Cardiac muscle cell (in vitro differentiated cells and primary cell): Measurements from ENCODE around the gene SERPINB4. TPM values are rescaled to one million over a fixed set of nuclear protein-coding genes. Genes with fewer than 3 reads are reported as not detected.

ENCODE experiments used
- DNase-seq, 2 donors: peaks; one replicate each; pipeline versions ENCODE4 v3.0.0 to v3.0.0-alpha.2; 2010 to 2017; ENCODE audit warnings: low read depth in 1 of 2, low spot score in 1 of 2
- H3K27ac ChIP-seq: fragments of 200-600 bp; sonication (generic); 2 replicates; pipeline ENCODE4 v1.5.1; 2016
- H3K27me3 ChIP-seq: fragments of 200-600 bp; sonication (generic); 2 replicates; pipeline ENCODE4 v1.6.0; 2016; ENCODE audit warnings: control low read depth
- H3K36me3 ChIP-seq: fragments of 200-600 bp; sonication (generic); 2 replicates; pipeline ENCODE4 v1.5.1; 2016; ENCODE audit warnings: control low read depth
- H3K4me1 ChIP-seq: fragments of 200-600 bp; sonication (generic); 2 replicates; pipeline ENCODE4 v1.8.1; 2017; ENCODE audit warnings: low read depth, mild to moderate bottlenecking, mixed run types
- H3K4me3 ChIP-seq: fragments of 200-600 bp; sonication (generic); 2 replicates; pipeline ENCODE4 v1.5.1; 2016; ENCODE audit warnings: mild to moderate bottlenecking
- H3K9me3 ChIP-seq: fragments of 200-600 bp; sonication (generic); 2 replicates; pipeline ENCODE4 v1.5.1; 2017; ENCODE audit warnings: low read depth, mild to moderate bottlenecking, control low read depth
- polyA plus RNA-seq: library from polyadenylated mRNA; unstranded; fragments of >200 nt; fragmentation: Nextera tagmentation; extraction: Ambion mirVana; gene quantifications from 2 replicates; pipeline ENCODE4 v1.2.1, GENCODE V29; 2016
- total RNA-seq: library from RNA; depleted of rRNA; stranded (reverse); fragments of >200 nt; gene quantifications from 2 replicates; pipeline ENCODE4 v1.2.3, GENCODE V29; 2016
- TF ChIP-seq, protein P1 (sequence below): IDR thresholded peaks from 2 replicates; pipeline ENCODE4 v1.5.1; 2012; ENCODE audit warnings: low read depth, mild to moderate bottlenecking, low read length

The SERPINB4 gene
- total and polyA plus RNA-seq, 2 experiments from 2014 or later = not detected

DNA sequence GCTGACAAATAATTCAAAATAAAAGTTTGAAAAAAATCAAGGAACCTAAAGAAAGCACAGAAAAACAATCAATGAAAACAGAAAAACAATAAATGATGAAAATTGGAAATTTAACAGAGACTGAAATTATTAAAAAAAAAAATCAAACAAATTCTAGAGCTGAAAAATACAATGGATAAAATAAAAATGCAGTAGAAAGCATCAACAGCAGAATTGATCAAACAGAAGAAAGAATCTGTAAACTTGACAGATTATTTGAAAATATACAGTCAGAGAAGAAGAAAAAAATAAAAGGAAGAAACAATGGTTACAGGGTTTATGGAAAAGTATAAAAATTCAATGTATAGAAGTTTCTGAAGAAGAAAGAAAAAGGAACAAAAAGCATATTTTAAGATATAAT lies 16.2 kb downstream of the SERPINB4 start:
- Histone ChIP-seq H3K27me3 (no peaks in the 10 kb centered on the region), H3K9me3 (no peaks in the 10 kb centered on the region), H3K27ac (no peak overlapping the region), H3K36me3 (no peaks in the 10 kb centered on the region), H3K4me1 (no peaks in the 10 kb centered on the region), H3K4me3 (no peak overlapping the region)
- DNase-seq = no peak
- TF ChIP-seq, protein P1, sequence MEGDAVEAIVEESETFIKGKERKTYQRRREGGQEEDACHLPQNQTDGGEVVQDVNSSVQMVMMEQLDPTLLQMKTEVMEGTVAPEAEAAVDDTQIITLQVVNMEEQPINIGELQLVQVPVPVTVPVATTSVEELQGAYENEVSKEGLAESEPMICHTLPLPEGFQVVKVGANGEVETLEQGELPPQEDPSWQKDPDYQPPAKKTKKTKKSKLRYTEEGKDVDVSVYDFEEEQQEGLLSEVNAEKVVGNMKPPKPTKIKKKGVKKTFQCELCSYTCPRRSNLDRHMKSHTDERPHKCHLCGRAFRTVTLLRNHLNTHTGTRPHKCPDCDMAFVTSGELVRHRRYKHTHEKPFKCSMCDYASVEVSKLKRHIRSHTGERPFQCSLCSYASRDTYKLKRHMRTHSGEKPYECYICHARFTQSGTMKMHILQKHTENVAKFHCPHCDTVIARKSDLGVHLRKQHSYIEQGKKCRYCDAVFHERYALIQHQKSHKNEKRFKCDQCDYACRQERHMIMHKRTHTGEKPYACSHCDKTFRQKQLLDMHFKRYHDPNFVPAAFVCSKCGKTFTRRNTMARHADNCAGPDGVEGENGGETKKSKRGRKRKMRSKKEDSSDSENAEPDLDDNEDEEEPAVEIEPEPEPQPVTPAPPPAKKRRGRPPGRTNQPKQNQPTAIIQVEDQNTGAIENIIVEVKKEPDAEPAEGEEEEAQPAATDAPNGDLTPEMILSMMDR = no peak

DNA sequence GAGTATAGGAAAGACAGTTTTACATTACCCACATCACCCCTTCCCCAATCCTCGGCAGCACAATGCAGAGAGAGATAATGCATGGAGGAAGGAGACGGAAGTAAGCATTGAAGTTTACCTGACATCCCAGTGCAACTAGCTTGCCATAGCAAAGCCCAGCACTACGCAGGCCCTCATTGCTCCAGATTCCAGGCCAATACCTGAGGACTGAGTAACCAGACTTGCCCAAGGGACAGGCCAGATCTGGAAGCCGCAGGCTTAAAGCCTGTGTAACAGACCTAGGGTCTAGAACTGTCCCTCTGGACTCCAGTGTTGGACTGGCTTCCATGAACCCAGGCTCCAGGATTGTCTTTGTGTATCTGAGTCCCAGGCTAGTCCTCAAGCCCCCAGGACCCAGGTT lies 17.6 kb downstream of the SERPINB4 start:
- no peak for DNase-seq
- Histone ChIP-seq H3K27ac (no peak overlapping the region), H3K4me1 (no peaks in the 10 kb centered on the region), H3K27me3 (no peaks in the 10 kb centered on the region), H3K4me3 (no peak overlapping the region), H3K36me3 (no peaks in the 10 kb centered on the region), H3K9me3 (no peaks in the 10 kb centered on the region)
- TF ChIP-seq, protein P1 = no peak

DNA sequence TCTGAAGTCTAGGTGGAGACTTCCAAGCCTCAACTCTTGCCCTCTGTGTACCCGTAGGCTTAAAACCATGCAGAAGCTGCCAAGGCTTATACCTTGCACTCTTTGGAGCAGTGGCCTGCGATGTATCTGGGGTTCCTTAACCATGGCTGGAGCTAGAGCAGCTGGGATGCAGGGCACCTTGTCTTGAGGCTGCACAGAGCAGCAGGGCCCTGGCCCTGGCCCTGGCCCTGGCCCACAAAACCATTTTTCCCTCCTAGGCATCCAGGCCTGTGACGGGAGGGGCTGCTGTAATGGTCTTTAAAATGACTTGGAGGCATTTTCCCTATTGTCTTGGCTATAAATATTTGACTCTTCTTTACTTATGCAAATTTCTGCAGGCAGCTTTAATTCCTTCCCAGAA lies 19.2 kb downstream of the SERPINB4 start:
- TF ChIP-seq, protein P1 = no peak
- H3K4me1 ChIP-seq = no peaks in the 10 kb centered on the region
- H3K27me3 ChIP-seq = no peaks in the 10 kb centered on the region
- no peak overlapping the region for H3K27ac ChIP-seq
- H3K9me3 ChIP-seq = no peaks in the 10 kb centered on the region
- DNase-seq = no peak
- no peaks in the 10 kb centered on the region for H3K36me3 ChIP-seq
- no peak overlapping the region for H3K4me3 ChIP-seq

DNA sequence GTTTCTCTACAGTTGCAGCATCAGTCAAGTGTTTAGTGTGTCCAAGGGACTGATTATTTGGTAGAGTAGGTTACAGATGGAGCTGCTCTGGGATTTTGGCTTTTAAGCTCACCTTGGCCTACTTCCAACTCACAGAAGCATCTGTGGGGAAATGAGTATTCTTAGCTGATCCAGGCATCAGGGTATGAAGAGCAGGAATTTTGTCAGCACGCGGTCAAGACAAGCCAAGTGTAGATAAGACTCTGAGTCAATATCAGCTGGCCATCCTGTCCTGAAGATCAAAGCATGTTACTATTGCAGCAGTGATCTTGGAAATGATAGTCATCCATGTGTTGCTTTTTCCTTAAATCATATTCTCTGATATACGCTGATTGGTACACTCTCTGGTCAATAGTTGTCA lies 24.4 kb downstream of the SERPINB4 start:
- TF ChIP-seq, protein P1 = no peak
- no peak overlapping the region for H3K27ac ChIP-seq
- H3K4me3 ChIP-seq = no peak overlapping the region
- no peaks in the 10 kb centered on the region for H3K27me3 ChIP-seq
- H3K4me1 ChIP-seq = no peaks in the 10 kb centered on the region
- no peaks in the 10 kb centered on the region for H3K36me3 ChIP-seq
- peak in 1 of 2 donors; percentile 8 for DNase-seq
- no peaks in the 10 kb centered on the region for H3K9me3 ChIP-seq

DNA sequence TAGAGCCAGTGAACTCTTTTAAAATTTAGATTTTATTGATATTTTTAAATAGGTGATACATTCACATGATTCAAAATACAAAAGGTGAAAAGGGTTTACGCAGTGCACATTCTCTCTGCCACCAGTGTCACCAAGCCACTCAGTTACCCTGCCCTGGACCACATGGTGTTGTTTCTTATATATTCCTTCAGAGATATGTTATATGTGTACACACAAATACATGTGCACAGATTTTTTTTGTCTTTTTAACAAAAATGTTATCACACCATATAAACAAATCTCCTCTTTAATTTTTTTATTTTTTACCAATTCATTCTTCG lies 26.2 kb downstream of the SERPINB4 start:
- Histone ChIP-seq H3K4me3 (no peak overlapping the region), H3K4me1 (no peaks in the 10 kb centered on the region), H3K36me3 (no peaks in the 10 kb centered on the region), H3K9me3 (no peaks in the 10 kb centered on the region), H3K27ac (no peak overlapping the region), H3K27me3 (no peaks in the 10 kb centered on the region)
- TF ChIP-seq, protein P1 = no peak
- no peak for DNase-seq
